Hepatic stellate cell (primary cell): Measurements from ENCODE around the gene NTN5.
"Not testable (repeated sequence)": the region's sequence is repeated elsewhere in the genome, so short reads cannot be mapped to it uniquely, and the experiment has no call there.

Experiments
- DNase-seq: peaks from one replicate; pipeline ENCODE4 v3.0.0; 2011; ENCODE audit warnings: low spot score

NTN5 gene, protein sequence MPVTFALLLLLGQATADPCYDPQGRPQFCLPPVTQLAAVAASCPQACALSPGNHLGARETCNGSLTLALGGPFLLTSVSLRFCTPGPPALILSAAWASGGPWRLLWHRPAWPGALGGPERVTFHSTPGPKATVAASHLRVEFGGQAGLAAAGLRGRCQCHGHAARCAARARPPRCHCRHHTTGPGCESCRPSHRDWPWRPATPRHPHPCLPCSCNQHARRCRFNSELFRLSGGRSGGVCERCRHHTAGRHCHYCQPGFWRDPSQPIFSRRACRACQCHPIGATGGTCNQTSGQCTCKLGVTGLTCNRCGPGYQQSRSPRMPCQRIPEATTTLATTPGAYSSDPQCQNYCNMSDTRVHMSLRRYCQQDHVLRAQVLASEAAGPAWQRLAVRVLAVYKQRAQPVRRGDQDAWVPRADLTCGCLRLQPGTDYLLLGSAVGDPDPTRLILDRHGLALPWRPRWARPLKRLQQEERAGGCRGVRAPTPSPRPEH

GRCh38 chr19:48672994-48673393 lies at the start of gene NTN5:
TSS of gene NTN5 (minus strand) at chr19:48673017. CDS start at chr19:48670986, 2,031 bp downstream.
- DNase-seq, result no peak

- DNase-seq, result no peak
These were observed 49.4 kb upstream of the NTN5 start for GRCh38 chr19:48722196-48722708.

GRCh38 chr19:48720613-48721296 lies 47.9 kb upstream of the NTN5 start:
- peak; percentile 100 for DNase-seq

DNA sequence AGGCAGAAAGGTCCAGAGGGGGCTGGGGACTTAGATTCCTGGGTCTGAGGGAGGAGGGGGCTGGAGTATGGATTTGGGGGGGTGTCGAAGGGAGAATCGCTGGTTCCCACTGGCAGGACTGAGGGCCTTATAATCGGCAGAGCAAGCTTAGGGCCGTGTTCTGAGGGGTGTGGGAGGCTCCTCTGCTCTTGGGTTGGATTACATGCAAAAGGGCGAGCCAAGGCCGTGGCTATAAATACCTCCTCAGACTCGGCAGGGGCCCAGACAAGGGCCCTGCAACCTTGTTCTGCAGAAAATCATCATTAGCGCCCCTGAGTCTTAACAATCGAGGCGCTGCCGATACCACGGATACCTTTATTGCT lies 47.4 kb upstream of the NTN5 start:
- DNase-seq, result no peak

DNA sequence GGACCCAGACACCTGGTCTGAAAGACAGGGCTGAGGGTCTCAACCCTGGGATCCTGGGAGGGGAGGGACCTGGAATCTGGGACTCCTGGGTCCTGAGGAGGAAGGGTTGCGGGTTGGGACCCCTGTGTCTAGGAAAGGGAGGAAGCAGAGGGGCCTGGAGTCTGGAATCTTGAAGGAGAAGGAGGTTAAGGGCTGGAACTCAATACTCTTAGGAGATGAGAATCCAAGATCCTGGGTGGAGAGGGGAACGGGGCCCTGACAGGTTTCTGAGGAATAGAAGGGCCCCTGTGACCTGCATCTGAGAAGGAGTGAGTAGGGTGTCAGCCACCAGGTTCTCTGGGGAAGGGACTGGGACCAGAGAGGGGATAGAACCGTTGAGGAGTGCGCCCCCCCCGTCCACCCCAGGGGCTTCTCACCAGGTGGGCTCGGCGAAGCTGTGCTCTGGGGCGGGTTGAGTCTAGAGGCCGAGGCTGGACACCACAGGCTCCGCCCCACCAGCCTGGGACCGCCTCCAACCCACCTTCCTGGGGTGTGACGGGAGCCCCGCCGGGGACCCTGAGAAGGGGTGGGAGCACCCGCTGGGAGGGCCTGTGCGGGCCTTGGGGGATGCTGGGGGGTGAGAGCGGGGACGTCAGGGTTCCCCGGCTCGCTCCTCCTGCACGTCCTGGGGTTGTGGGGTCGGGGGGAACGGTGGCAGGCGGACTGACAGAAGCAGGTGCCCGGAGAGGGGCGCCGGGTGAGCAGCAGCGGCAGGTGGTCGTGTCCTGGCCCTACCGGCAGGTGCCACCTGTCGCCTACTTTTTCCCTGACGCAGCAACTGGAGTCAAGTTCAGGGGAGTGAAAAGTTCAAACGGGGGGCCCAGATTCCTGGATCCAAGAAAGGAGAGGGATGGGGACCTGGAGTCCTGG lies 46.7 kb upstream of the NTN5 start, which contains the start of gene MAMSTR:
MAMSTR (minus strand) TSS at position 463 of the 909 bp plus-strand sequence. CDS start 694 bp downstream, outside the sequence.
- DNase-seq, result no peak

DNA sequence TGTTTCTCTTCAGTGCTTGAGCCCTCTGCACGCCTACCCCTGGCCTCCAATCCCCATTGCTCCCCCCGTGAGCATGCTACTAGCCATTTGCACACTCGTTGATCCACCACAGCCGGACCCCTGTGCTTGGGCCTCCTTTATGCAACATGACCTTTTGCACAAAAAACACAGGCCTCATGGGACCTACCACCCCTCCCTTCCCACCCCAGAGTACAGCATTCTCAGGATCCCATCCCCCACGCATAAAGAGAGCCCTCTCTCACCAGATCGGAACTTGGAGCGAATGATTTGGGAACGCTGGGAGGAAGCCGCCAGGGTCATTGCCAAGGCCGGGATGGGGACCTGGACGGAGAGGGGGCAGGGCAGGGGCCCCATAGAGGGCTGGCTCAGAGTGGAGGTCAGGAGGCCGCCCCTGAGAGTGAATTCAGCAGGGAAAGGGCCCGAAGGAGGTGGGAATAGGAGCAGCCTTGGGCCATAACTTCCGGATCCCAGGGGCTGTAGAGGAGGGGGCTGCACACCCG lies 46.0 kb upstream of the NTN5 start:
- DNase-seq, result no peak

GRCh38 chr19:48718106-48718505 lies 45.3 kb upstream of the NTN5 start:
- DNase-seq, result not testable (repeated sequence)

- no peak for DNase-seq
These were observed 43.9 kb upstream of the NTN5 start for GRCh38 chr19:48716562-48717291.

DNA sequence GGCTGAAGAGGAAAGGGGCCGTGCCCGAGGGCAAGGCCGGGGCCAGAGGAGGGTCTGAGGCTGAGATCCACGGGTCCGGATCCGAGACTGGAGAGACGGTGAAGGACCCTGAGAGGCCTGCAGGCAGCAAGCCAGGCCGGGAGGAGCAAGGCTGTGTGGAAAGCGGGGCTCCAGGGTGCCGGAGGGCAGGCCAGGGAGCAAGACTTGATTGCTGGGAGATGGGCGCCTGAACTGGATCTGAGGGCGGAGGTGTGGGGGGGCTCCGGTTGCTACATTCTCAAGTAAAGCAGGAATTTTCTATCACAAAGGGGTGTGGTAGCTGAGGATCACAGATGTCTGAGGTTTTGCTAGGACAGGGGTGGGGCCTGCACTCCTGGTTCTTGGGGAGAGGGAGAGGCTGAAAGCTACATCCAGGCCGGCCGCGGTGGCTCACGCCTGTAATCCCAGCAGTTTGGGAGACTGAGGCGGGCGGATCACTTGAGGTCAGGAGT lies 42.9 kb upstream of the NTN5 start:
- DNase-seq, result no peak

DNA sequence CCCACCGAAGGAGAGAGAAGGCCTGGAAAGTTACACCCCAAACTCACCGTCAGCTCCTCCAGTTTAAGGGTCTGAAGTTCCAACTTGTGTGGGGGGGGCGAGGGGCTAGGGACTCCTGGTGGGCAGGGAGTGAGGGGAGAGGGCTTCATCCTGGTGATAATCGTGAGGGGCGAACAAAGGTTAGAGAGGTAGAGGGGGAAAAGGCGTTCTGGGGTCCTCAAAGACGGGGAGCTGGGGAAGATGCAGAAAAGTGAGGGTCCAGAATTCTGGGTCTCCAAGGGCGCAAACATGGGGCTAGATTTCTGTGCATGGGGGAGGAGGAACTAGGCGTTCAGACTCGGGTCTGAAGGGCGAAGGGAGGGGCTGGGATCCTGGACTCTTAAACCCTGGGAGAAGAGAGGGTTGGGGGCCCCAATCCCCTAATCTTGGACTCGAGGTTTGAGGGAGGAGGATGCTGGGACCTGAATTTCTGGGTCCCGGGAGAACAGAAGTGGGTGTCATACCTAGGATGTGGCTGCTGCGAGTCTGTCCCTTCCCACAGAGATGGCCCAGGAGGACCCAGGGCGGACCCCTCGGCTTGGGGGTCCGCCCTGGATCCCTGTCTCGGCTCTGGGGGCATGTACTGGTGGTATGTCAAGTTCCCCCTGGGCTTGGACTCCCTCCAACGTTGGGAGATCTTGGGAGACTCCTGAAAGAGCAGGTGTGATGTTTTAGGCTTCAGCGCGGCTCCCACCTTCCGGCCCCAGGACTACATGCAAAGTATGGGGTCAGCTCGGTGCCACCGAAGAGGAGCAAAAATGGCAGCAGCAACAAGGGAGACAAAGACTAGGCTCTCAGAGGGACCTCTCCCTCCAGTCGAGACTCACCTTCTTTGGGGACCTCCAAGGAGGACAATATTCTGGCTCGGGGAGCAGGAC lies 42.2 kb upstream of the NTN5 start:
- no peak for DNase-seq

DNA sequence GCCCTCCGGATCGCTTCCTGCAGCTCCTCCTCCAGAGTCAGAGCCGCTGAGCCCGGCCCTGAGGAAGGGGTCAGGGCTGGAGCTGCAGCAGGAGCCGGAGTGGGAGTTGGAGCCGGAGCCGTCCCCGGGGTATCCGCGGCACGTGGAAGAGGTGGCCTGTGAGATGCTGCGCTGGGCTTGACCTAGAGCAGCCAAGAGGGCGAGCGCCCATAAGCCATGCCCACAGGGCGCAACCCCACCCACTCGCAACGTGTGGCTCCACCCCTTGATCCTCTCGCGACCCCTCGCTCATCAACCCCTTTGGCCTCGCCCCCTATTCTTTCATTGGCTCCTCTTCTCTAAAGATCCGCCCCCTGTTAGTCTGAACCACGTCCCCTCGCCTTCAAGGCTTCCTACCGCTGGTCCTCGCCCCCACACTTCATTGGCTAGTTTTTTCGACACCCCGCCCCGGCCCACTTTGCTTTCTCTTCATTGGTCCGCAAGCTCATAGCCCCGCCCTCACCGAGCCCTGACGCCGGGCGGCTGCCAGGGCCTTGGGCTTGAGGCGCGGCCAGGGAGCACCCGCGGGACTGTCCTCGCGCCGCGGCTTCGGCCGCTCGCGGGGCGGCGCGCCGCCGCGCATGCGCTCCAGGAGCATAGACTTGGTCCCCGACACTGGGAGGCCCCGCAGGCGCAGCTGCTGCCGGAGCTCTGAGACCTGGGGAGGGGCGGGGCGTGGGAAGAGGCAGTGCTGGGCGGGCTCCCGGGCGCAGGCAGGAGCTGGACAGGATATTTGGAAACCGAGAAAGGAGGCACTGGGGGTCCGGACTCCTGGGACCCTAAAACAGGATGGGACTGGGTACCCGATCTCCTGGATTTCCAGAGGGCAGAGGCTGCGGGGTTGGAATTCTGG lies 41.3 kb upstream of the NTN5 start:
- peak; percentile 100 for DNase-seq

DNA sequence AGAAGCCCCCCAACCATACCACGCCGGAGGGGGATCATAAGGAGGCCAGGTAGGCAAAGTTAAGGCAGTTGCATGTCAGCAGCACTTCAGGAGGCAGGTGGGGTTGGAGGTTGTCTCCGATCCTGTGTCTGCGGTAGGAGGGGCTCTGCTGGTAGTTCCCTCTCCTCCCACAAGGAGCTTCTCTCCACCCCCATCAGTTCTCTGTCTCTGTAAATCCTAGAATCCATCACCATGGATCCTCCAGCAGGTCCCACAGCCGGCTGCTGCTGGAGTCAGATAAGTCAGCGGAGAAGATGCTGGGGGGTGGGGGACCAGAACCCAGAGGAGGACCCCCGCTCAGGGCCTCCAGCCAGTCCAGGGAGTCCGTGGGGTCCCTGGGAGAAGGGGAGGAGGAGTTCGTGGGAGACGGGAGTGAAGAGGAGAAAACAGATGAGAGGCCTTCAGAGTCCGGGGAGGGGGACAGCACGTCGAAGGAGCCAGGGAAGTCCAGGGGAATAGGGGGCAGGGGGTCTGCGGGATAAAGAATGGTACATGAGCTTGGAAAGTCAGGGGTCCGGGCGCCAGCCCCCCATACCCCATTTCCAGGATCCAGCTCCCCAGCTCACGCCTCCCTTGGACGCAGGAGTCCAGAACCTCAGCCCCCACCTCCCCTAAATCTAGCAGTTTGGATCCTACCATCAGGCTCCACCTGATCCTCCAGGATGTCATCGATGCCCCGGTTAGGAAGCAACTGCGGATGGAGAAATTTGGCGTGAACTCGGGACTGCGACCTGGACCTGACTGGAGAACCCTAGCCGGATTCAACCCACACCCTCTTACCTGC lies 40.4 kb upstream of the NTN5 start:
- DNase-seq, result peak; percentile 63

- no peak for DNase-seq
These were observed 38.4 kb upstream of the NTN5 start for GRCh38 chr19:48711106-48711662.

GRCh38 chr19:48708471-48708870 lies 35.7 kb upstream of the NTN5 start:
- no peak for DNase-seq

DNA sequence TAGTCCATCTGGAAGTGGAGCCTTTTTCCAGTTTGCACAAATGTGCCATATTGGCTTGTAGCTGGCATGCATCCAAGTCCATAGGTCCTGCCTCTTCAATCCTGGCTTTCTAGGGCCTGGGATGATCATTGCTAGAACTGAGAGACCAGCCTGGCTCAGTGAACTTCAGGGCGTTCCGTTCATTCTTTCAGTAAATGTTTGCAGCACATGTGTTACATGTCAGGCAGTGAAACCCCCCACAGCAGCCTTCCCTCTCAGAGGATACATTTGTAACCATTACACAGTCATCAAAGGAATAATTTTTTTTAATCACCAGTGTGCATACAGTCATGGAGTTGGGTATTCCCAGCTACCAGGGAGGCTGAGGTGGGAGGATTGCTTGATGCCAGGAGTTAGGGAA lies 32.6 kb upstream of the NTN5 start:
- DNase-seq, result no peak

GRCh38 chr19:48703316-48703715 lies 30.5 kb upstream of the NTN5 start:
- no peak for DNase-seq

DNA sequence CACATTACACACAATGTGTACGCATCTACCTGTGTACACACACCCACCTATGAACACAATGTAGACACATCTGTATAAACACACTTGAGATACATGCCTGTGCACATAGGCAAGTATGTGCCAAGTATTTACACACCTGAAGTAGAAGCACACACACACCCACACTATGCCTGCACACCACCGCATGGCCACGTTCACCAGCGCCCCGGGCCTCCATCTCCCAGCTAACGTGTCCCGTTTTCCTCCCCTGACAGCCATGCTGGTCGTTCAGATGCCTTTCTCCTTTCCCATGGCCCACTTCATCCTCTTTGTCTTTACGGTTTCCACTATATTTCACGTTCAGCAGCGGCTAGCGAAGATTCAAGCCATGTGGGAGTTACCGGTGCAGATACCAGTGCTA lies 29.9 kb upstream of the NTN5 start:
- no peak for DNase-seq
